Muscle layer of colon (tissue), 2 donors: Measurements from ENCODE around the gene KCNIP1.
"Not testable (repeated sequence)": the region's sequence is repeated elsewhere in the genome, so short reads cannot be mapped to it uniquely, and the experiment has no call there.

Experiments
- H3K27ac ChIP-seq: one replicate; pipeline ENCODE4 v1.7.0; 2013; ENCODE audit warnings: low read depth, mild to moderate bottlenecking, low read length, moderate library complexity
- H3K27me3 ChIP-seq, 2 donors: one replicate each; pipeline ENCODE4 v1.7.0; 2013; ENCODE audit warnings: low read length in 2 of 2, mild to moderate bottlenecking in 2 of 2; ENCODE audit not compliant: insufficient read depth in 2 of 2, control insufficient read depth in 1 of 2
- H3K36me3 ChIP-seq: one replicate; pipeline ENCODE4 v1.7.0; 2013; ENCODE audit warnings: mild to moderate bottlenecking, low read length; ENCODE audit not compliant: insufficient read depth
- H3K4me1 ChIP-seq: one replicate; pipeline ENCODE4 v1.7.0; 2013; ENCODE audit warnings: mild to moderate bottlenecking, low read length; ENCODE audit not compliant: insufficient read depth
- H3K4me3 ChIP-seq, 2 donors: one replicate each; pipeline ENCODE4 v1.7.0; 2013; ENCODE audit warnings: low read length in 2 of 2, low read depth in 1 of 2, mild to moderate bottlenecking in 1 of 2, moderate library complexity in 1 of 2
- H3K9ac ChIP-seq: one replicate; pipeline ENCODE4 v1.7.0; 2013; ENCODE audit warnings: low read length
- H3K9me3 ChIP-seq: one replicate; pipeline ENCODE4 v1.7.0; 2013; ENCODE audit warnings: mild to moderate bottlenecking, low read length
- donor health status: abdominal sarcoma.
- donor health status: Adenocarcinoma of cecum.

KCNIP1 gene

GRCh38 chr5:170750791-170751190 lies 247.0 kb downstream of the KCNIP1 start:
- Histone ChIP-seq H3K9me3 (no peaks in the 10 kb centered on the region), H3K9ac (no peak overlapping the region), H3K27ac (no peak overlapping the region), H3K27me3 (peaks cover 0 to 17% of the 10 kb centered on the region in 2 donors), H3K4me1 (peaks cover 3% of the 10 kb centered on the region), H3K4me3 (no peak overlapping the region), H3K36me3 (no peaks in the 10 kb centered on the region)

- H3K9me3 ChIP-seq, result no peaks in the 10 kb centered on the region
- H3K4me1 ChIP-seq, result no peaks in the 10 kb centered on the region
- H3K36me3 ChIP-seq, result no peaks in the 10 kb centered on the region
- H3K27ac ChIP-seq, result no peak overlapping the region
- H3K9ac ChIP-seq, result no peak overlapping the region
- peaks cover 0 to 17% of the 10 kb centered on the region in 2 donors for H3K27me3 ChIP-seq
- H3K4me3 ChIP-seq, result no peak overlapping the region
These were observed 247.8 kb downstream of the KCNIP1 start for GRCh38 chr5:170751631-170752030.

GRCh38 chr5:170752257-170753215 lies 248.7 kb downstream of the KCNIP1 start:
- no peaks in the 10 kb centered on the region for H3K36me3 ChIP-seq

GRCh38 chr5:170753311-170753710 lies 249.5 kb downstream of the KCNIP1 start:
- Histone ChIP-seq H3K4me3 (no peak overlapping the region), H3K27me3 (peaks cover 0 to 17% of the 10 kb centered on the region in 2 donors), H3K27ac (no peak overlapping the region), H3K9me3 (no peaks in the 10 kb centered on the region), H3K4me1 (peaks cover 11% of the 10 kb centered on the region), H3K36me3 (no peaks in the 10 kb centered on the region), H3K9ac (no peak overlapping the region)

More at GRCh38 chr5:170752257-170753215, 248.7 kb downstream of the KCNIP1 start:
- H3K27me3 ChIP-seq, result peaks cover 0 to 17% of the 10 kb centered on the region in 2 donors
- H3K9me3 ChIP-seq, result no peaks in the 10 kb centered on the region
- no peak overlapping the region for H3K4me3 ChIP-seq
- no peak overlapping the region for H3K27ac ChIP-seq
- no peak overlapping the region for H3K9ac ChIP-seq
- H3K4me1 ChIP-seq, result peaks cover 6% of the 10 kb centered on the region

- H3K27ac ChIP-seq, H3K9ac ChIP-seq, H3K36me3 ChIP-seq, H3K4me3 ChIP-seq, H3K9me3 ChIP-seq: not testable (repeated sequence)
- Histone ChIP-seq H3K27me3 (peaks cover 0 to 17% of the 10 kb centered on the region in 2 donors), H3K4me1 (peaks cover 11% of the 10 kb centered on the region)
These were observed 250.7 kb downstream of the KCNIP1 start for GRCh38 chr5:170754508-170754907.

- Histone ChIP-seq H3K36me3 (no peaks in the 10 kb centered on the region), H3K27ac (no peak overlapping the region), H3K4me3 (no peak overlapping the region), H3K9ac (no peak overlapping the region), H3K4me1 (peaks cover 11% of the 10 kb centered on the region), H3K9me3 (no peaks in the 10 kb centered on the region), H3K27me3 (peaks cover 0 to 8% of the 10 kb centered on the region in 2 donors)
These were observed 252.0 kb downstream of the KCNIP1 start for GRCh38 chr5:170755679-170756456.

GRCh38 chr5:170756691-170757090 lies 252.9 kb downstream of the KCNIP1 start:
- no peaks in the 10 kb centered on the region for H3K9me3 ChIP-seq
- peaks cover 11% of the 10 kb centered on the region for H3K4me1 ChIP-seq
- no peak overlapping the region for H3K27ac ChIP-seq
- no peak overlapping the region for H3K9ac ChIP-seq
- peaks cover 0 to 8% of the 10 kb centered on the region in 2 donors for H3K27me3 ChIP-seq
- no peak overlapping the region for H3K4me3 ChIP-seq
- no peaks in the 10 kb centered on the region for H3K36me3 ChIP-seq

- no peak overlapping the region for H3K4me3 ChIP-seq
- H3K27me3 ChIP-seq, result peaks cover 0 to 4% of the 10 kb centered on the region in 2 donors
- no peak overlapping the region for H3K27ac ChIP-seq
- peaks cover 11% of the 10 kb centered on the region for H3K4me1 ChIP-seq
- no peaks in the 10 kb centered on the region for H3K36me3 ChIP-seq
- no peak overlapping the region for H3K9ac ChIP-seq
- H3K9me3 ChIP-seq, result no peaks in the 10 kb centered on the region
These were observed 253.4 kb downstream of the KCNIP1 start for GRCh38 chr5:170757182-170757601.

GRCh38 chr5:170757669-170758068 lies 253.8 kb downstream of the KCNIP1 start:
- H3K9ac ChIP-seq, result no peak overlapping the region
- peaks cover 11% of the 10 kb centered on the region for H3K4me1 ChIP-seq

GRCh38 chr5:170758481-170758880 lies 254.7 kb downstream of the KCNIP1 start:
- H3K9me3 ChIP-seq, result no peaks in the 10 kb centered on the region
- H3K9ac ChIP-seq, result no peak overlapping the region
- H3K27ac ChIP-seq, result no peak overlapping the region
- H3K4me3 ChIP-seq, result no peak overlapping the region
- no peaks in the 10 kb centered on the region for H3K36me3 ChIP-seq
- H3K4me1 ChIP-seq, result peaks cover 11% of the 10 kb centered on the region
- H3K27me3 ChIP-seq, result no peaks in the 10 kb centered on the region

More at GRCh38 chr5:170757669-170758068, 253.8 kb downstream of the KCNIP1 start:
- H3K9me3 ChIP-seq, result no peaks in the 10 kb centered on the region
- no peak overlapping the region for H3K27ac ChIP-seq
- no peaks in the 10 kb centered on the region for H3K27me3 ChIP-seq
- no peak overlapping the region for H3K4me3 ChIP-seq
- H3K36me3 ChIP-seq, result no peaks in the 10 kb centered on the region

GRCh38 chr5:170760113-170760512 lies 256.3 kb downstream of the KCNIP1 start:
- Histone ChIP-seq H3K9me3 (no peaks in the 10 kb centered on the region), H3K9ac (no peak overlapping the region), H3K27me3 (no peaks in the 10 kb centered on the region), H3K4me3 (no peak overlapping the region), H3K4me1 (peaks cover 11% of the 10 kb centered on the region), H3K27ac (no peak overlapping the region), H3K36me3 (no peaks in the 10 kb centered on the region)
